Measurements from ENCODE around the gene RARB. TPM values are rescaled to one million over a fixed set of nuclear protein-coding genes. Genes with fewer than 3 reads are reported as not detected.

The RARB gene
- total RNA-seq, 1 experiment from 2014 or later: 2.0 TPM

DNA sequence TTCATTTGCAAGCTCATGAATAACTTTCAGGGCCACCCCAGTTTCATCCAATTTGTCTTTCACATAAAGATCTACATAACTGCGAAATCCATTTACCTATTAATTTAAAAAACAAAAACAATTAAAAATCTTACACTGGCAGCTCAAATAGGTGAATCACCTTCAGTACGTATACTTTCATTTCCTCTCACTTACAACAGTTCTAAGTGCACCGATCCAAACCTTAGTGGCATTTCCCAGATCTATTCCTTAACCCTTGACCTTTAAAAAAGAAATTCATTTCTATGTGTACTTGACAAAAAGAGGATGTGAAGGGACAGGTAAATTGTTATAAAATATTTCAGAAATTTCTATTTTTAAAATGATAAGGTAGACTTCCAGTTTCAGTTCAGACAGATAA, 205.9 kb downstream of the RARB start:
- no peaks in the 10 kb centered on the region for H3K27me3 ChIP-seq (ENCODE audit: control insufficient read depth, insufficient read depth, low read length)
- peaks cover 9% of the 10 kb centered on the region for H3K36me3 ChIP-seq (replicated peaks; ENCODE audit: control insufficient read depth, insufficient read depth, low read length)
- no peak for DNase-seq
- no peak overlapping the region for H3K4me3 ChIP-seq (ENCODE audit: insufficient read depth, low read depth, low read length)

DNA sequence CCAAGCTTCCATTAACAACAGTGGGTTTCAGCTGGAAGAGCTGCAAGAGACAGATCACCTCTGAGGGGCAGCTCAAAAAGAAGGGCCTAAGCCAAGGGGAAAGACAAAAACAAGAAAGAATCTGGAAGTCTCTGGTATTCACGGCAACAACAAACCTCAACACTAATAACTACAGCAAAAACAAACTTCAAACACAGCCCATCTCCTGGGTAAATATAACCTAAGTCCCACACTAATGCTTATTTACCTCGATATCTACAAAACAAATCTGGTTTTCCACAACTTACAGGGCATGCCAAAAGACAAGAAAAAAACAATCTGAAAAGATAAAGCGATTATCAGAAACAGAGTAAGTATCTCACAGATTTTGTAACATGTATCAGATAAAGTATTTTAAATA, 207.0 kb downstream of the RARB start:
- no peak overlapping the region for H3K4me3 ChIP-seq (ENCODE audit: insufficient read depth, low read depth, low read length)
- DNase-seq: no peak
- peaks cover 5% of the 10 kb centered on the region for H3K36me3 ChIP-seq (replicated peaks; ENCODE audit: control insufficient read depth, insufficient read depth, low read length)
- no peaks in the 10 kb centered on the region for H3K27me3 ChIP-seq (ENCODE audit: control insufficient read depth, insufficient read depth, low read length)

Other genes with a start within 250 kb of the RARB start
- gene TOP2B, start 236.6 kb downstream of the RARB start, total RNA-seq (2014; rRNA removed; shearing (Covaris generic)): 81.2 and 151 TPM in 2 replicates

Measured in H7 (cell line).